CD8-positive, alpha-beta memory T cell (primary cell): ENCODE data around the gene SIL1. TPM values are rescaled to one million over a fixed set of nuclear protein-coding genes. Genes with fewer than 3 reads are reported as not detected.
"Not testable (repeated sequence)": the region's sequence is repeated elsewhere in the genome, so short reads cannot be mapped to it uniquely, and the experiment has no call there.

ENCODE experiments used
- CTCF ChIA-PET: fragments of 350-600 bp; sonication (Branson Sonifier 250); formaldehyde crosslinking; loops from one replicate; lab custom pipeline; 2021; ENCODE audit warnings: antibody characterized with exemption; lab: Charles Lee
- POLR2A ChIA-PET: fragments of 350-600 bp; sonication (Branson Sonifier 250); formaldehyde crosslinking; loops from one replicate; lab custom pipeline; 2021; ENCODE audit warnings: antibody characterized with exemption; lab: Charles Lee
- DNase-seq, 5 donors: peaks; one replicate each; pipeline versions ENCODE4 v3.0.0 to v3.0.0-alpha.2; 2020 to 2022; ENCODE audit warnings: mixed read lengths in 1 of 5
- H3K27ac ChIP-seq: one replicate; pipeline ENCODE4 v1.7.0; 2013; ENCODE audit warnings: low read depth, mild to moderate bottlenecking, low read length, moderate library complexity
- H3K27me3 ChIP-seq: 2 replicates; pipeline ENCODE4 v1.7.0; 2013; ENCODE audit warnings: low read length, mild to moderate bottlenecking; ENCODE audit not compliant: insufficient read depth, poor library complexity, severe bottlenecking
- H3K36me3 ChIP-seq: 2 replicates; pipeline ENCODE4 v1.7.0; 2013; ENCODE audit warnings: mild to moderate bottlenecking, low read length, moderate library complexity; ENCODE audit not compliant: insufficient read depth
- H3K4me1 ChIP-seq: 2 replicates; pipeline ENCODE4 v1.7.0; 2013; ENCODE audit warnings: mild to moderate bottlenecking, low read length, moderate library complexity; ENCODE audit not compliant: insufficient read depth
- H3K4me3 ChIP-seq: 2 replicates; pipeline ENCODE4 v1.7.0; 2013; ENCODE audit warnings: mild to moderate bottlenecking, low read length
- H3K9me3 ChIP-seq: 2 replicates; pipeline ENCODE4 v1.7.0; 2013; ENCODE audit warnings: mild to moderate bottlenecking, low read length
- H3K27ac Mint-ChIP-seq, 8 donors: one replicate each; pipeline ENCODE4 v1.8.0; 2020 to 2021; ENCODE audit warnings: mixed read lengths in 8 of 8, mild to moderate bottlenecking in 6 of 8, inconsistent platforms in 3 of 8, moderate library complexity in 3 of 8
- H3K27me3 Mint-ChIP-seq, 2 donors: one replicate each; pipeline ENCODE4 v1.8.0; 2020 to 2021; ENCODE audit warnings: mixed read lengths in 2 of 2, mild to moderate bottlenecking in 1 of 2, moderate library complexity in 1 of 2
- H3K36me3 Mint-ChIP-seq, 3 donors: one replicate each; pipeline ENCODE4 v1.8.0; 2020 to 2021; ENCODE audit warnings: mixed read lengths in 3 of 3, inconsistent platforms in 1 of 3, mild to moderate bottlenecking in 1 of 3
- H3K4me1 Mint-ChIP-seq, 3 donors: one replicate each; pipeline ENCODE4 v1.8.0; 2020 to 2021; ENCODE audit warnings: mixed read lengths in 3 of 3, inconsistent platforms in 1 of 3, mild to moderate bottlenecking in 1 of 3
- H3K4me3 Mint-ChIP-seq, 7 donors: one replicate each; pipeline ENCODE4 v1.8.0; 2020 to 2021; ENCODE audit warnings: mixed read lengths in 7 of 7, mild to moderate bottlenecking in 6 of 7, moderate library complexity in 4 of 7, inconsistent platforms in 2 of 7
- H3K9me3 Mint-ChIP-seq, 5 donors: one replicate each; pipeline ENCODE4 v1.8.0; 2020 to 2022; ENCODE audit warnings: mixed read lengths in 5 of 5, mild to moderate bottlenecking in 3 of 5, moderate library complexity in 2 of 5, inconsistent platforms in 1 of 5
- polyA plus RNA-seq: library from polyadenylated mRNA; unstranded; fragments of 300-500 nt; fragmentation: Illumina TruSeq; gene quantifications from one replicate; pipeline ENCODE4 v1.2.3, GENCODE V29; 2021
- total RNA-seq, 2 experiments: library from RNA; stranded (reverse); gene quantifications; one replicate each; pipeline ENCODE4 v1.2.3, GENCODE V29; 2021

SIL1 gene
- total and polyA plus RNA-seq, 3 experiments from 2014 or later: 15.0 to 27.5 (median 26.6) TPM

GRCh38 chr5:139228201-139228803 lies 30.1 kb upstream of the SIL1 start:
- H3K9me3 ChIP-seq: no peaks in the 10 kb centered on the region
- no peak for DNase-seq
- H3K36me3 ChIP-seq: no peaks in the 10 kb centered on the region
- H3K27ac ChIP-seq: no peak overlapping the region
- H3K4me1 ChIP-seq: no peaks in the 10 kb centered on the region
- Mint-ChIP-seq H3K36me3 (no peaks in the 10 kb centered on the region), H3K4me3 (no peak overlapping the region), H3K27ac (no peak overlapping the region), H3K27me3 (peaks cover 5 to 7% of the 10 kb centered on the region in 2 donors), H3K9me3 (no peaks in the 10 kb centered on the region), H3K4me1 (no peaks in the 10 kb centered on the region)
- POLR2A ChIA-PET: no interaction called here
- H3K4me3 ChIP-seq: no peak overlapping the region
- H3K27me3 ChIP-seq: no peaks in the 10 kb centered on the region
- CTCF ChIA-PET: interaction anchor here (1.5 kb wide), 1 partner anchor 23 kb away, joined by 3 read pairs; no protein-coding TSS in a partner anchor

DNA sequence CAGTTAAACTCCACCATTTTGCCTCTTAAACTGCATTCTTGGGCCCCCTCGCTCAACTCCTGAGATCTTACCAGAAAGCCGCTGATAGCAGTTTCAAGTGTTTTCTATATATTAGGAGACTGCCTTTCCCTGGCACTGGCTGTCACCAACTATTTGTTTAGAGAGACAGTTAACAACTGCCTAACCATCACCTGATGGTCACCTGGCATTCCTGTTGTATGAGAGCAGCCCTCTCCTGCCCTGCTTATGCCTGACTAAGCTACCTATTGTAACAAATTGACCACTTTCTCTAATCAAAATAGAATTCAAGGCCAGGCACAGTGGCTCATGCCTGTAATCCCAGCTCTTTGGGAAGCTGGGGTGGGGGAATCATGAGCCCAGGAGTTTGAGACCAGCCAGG lies 28.0 kb upstream of the SIL1 start:
- no peaks in the 10 kb centered on the region for H3K4me1 Mint-ChIP-seq
- POLR2A ChIA-PET: no interaction called here

DNA sequence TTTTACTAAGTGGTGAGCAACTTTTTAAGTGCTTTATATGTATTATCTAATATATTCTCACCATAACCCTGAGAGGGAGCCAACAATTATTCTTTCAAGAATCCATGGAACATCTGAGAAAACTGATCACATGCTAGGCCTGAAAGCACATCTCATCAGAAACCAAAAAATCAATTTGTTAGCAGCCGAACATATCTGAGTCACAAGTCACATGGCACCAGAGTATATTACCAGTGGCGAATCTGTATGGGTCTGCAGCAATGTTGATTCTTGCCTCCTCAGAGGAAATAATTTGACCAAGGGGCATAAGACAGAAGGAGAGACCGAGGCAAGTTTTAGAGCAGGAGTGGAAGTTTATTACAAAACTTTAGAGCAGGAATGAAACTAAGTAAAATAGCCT lies 25.3 kb upstream of the SIL1 start:
- no peaks in the 10 kb centered on the region for H3K36me3 Mint-ChIP-seq
- CTCF ChIA-PET: interaction anchor here (0.7 kb wide), 1 partner anchor 169 kb away, joined by 4 read pairs; no protein-coding TSS in a partner anchor
- no peaks in the 10 kb centered on the region for H3K36me3 ChIP-seq
- no peak overlapping the region for H3K4me3 Mint-ChIP-seq
- POLR2A ChIA-PET: no interaction called here
- H3K27ac Mint-ChIP-seq: no peak overlapping the region
- no peak overlapping the region for H3K4me3 ChIP-seq
- DNase-seq: no peak
- peaks cover 2 to 15% of the 10 kb centered on the region in 2 donors for H3K27me3 Mint-ChIP-seq
- H3K4me1 Mint-ChIP-seq: no peaks in the 10 kb centered on the region
- H3K27ac ChIP-seq: no peak overlapping the region
- H3K4me1 ChIP-seq: no peaks in the 10 kb centered on the region
- no peaks in the 10 kb centered on the region for H3K27me3 ChIP-seq
- H3K9me3 Mint-ChIP-seq: no peaks in the 10 kb centered on the region
- H3K9me3 ChIP-seq: no peaks in the 10 kb centered on the region

More for the DNA sequence above, 28.0 kb upstream of the SIL1 start:
- no peak overlapping the region for H3K4me3 ChIP-seq
- H3K9me3 ChIP-seq: no peaks in the 10 kb centered on the region
- no peak overlapping the region for H3K4me3 Mint-ChIP-seq
- H3K27me3 Mint-ChIP-seq: peaks cover 9 to 15% of the 10 kb centered on the region in 2 donors
- no peaks in the 10 kb centered on the region for H3K9me3 Mint-ChIP-seq
- H3K36me3 ChIP-seq: no peaks in the 10 kb centered on the region
- no peaks in the 10 kb centered on the region for H3K36me3 Mint-ChIP-seq
- CTCF ChIA-PET: interaction anchor here (0.6 kb wide), 1 partner anchor 42 kb away, joined by 3 read pairs; no protein-coding TSS in a partner anchor
- no peaks in the 10 kb centered on the region for H3K4me1 ChIP-seq
- H3K27me3 ChIP-seq: no peaks in the 10 kb centered on the region
- no peak overlapping the region for H3K27ac Mint-ChIP-seq
- H3K27ac ChIP-seq: no peak overlapping the region
- DNase-seq: no peak

- no peaks in the 10 kb centered on the region for H3K36me3 Mint-ChIP-seq
- Histone ChIP-seq H3K9me3 (no peaks in the 10 kb centered on the region), H3K27me3 (no peaks in the 10 kb centered on the region), H3K27ac (no peak overlapping the region), H3K36me3 (no peaks in the 10 kb centered on the region), H3K4me3 (no peak overlapping the region), H3K4me1 (no peaks in the 10 kb centered on the region)
- H3K4me3 Mint-ChIP-seq: no peak overlapping the region
- no peaks in the 10 kb centered on the region for H3K9me3 Mint-ChIP-seq
- no peak overlapping the region for H3K27ac Mint-ChIP-seq
- no peak for DNase-seq
- H3K4me1 Mint-ChIP-seq: no peaks in the 10 kb centered on the region
- peaks cover 2 to 15% of the 10 kb centered on the region in 2 donors for H3K27me3 Mint-ChIP-seq
- CTCF ChIA-PET: no interaction called here
- POLR2A ChIA-PET: no interaction called here
Measured at GRCh38 chr5:139222346-139222745, 24.2 kb upstream of the SIL1 start.

DNA sequence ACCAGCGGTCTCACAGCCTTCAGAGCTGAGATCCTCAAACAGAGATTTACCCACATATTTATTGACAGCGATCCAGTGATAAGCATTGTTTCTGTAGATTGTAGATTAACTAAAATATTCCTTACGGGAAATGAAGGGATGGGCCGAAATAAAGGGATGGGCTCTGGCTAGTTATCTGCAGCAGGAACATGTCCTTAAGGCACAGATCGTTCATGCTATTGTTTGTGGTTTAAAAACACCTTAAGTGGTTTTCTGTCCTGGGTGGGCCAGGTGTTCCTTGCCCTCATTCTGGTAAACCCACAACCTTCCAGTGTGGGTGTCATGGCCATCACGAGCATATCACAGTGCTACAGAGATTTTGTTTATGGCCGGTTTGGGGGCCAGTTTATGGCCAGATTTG lies 19.9 kb upstream of the SIL1 start:
- H3K9me3 ChIP-seq, H3K27ac Mint-ChIP-seq, DNase-seq, H3K27me3 Mint-ChIP-seq, CTCF ChIA-PET, POLR2A ChIA-PET, H3K4me1 Mint-ChIP-seq, H3K36me3 ChIP-seq, H3K27ac ChIP-seq, H3K27me3 ChIP-seq, H3K36me3 Mint-ChIP-seq, H3K4me3 ChIP-seq, H3K4me1 ChIP-seq, H3K4me3 Mint-ChIP-seq, H3K9me3 Mint-ChIP-seq: not testable (repeated sequence)

DNA sequence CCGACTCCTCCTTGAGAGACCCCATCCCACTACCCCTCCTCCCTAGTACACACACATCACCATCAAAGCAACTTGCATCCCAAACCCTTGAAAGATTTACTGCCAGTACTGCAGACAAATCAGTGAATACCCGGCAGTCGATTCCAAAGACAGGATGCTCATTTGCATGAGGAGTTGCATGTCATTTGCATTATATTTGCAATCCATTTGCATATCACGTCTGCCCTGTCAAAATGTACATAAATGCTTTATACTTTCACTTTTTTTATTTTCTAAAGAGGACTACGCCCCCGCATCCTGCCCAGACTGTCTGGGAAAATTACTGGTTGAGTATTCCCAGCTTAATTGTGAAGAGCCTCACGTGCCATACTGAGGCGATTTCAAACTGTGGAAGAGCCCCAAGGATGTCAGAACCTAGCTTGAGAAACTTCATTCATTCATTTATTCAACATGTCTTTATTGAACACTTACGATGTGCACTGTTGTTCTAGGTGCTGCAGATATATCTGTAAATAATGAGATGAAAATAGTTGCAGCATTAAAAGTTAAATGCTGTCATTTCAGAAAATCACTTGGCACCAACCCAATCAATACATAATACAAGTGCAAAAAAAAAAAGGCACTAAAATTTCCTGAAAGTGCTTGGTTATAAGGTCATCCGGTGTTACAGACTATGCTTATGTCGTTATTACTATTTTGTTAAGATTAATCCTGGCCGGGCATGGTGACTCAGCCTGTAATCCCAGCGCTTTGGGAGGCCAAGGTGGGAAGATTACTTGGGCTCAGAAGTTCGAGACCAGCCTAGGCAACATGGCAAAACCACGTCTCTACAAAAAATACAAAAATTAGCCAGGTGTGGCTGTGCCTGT lies 17.2 kb upstream of the SIL1 start:
- Histone ChIP-seq H3K36me3 (no peaks in the 10 kb centered on the region), H3K27me3 (no peaks in the 10 kb centered on the region), H3K4me3 (no peak overlapping the region), H3K9me3 (no peaks in the 10 kb centered on the region), H3K4me1 (no peaks in the 10 kb centered on the region), H3K27ac (no peak overlapping the region)
- ChIA-PET POLR2A (no interaction called here), CTCF (interaction anchor here (0.8 kb wide), 1 partner anchor 29 kb away, joined by 3 read pairs; no protein-coding TSS in a partner anchor)
- H3K36me3 Mint-ChIP-seq: no peaks in the 10 kb centered on the region
- no peaks in the 10 kb centered on the region for H3K4me1 Mint-ChIP-seq
- H3K27me3 Mint-ChIP-seq: no peaks in the 10 kb centered on the region
- no peaks in the 10 kb centered on the region for H3K9me3 Mint-ChIP-seq
- no peak for DNase-seq
- no peak overlapping the region for H3K4me3 Mint-ChIP-seq
- H3K27ac Mint-ChIP-seq: no peak overlapping the region

DNA sequence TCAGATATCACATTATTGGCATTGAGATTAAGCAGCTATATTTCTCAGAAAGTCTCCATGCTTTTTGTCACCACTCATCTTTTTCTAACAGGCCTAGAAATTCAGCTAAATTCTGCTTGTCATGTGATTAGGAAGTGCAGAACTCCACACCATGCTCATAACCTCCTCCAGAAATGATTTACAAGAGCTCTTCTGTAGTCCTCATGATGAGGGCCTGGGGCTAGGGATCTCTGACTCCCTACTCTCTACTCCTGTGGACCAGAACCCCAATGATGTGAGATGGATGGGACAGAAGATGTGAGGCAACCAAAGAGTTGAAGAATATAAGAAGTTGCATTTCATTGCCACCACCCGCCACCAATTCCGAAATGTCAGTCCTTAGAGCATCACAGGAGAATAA lies 16.5 kb upstream of the SIL1 start:
- DNase-seq: no peak
- POLR2A ChIA-PET: interaction anchor here (0.6 kb wide), 1 partner anchor 83 kb away, joined by 3 read pairs; no protein-coding TSS in a partner anchor
- CTCF ChIA-PET: interaction anchor here (0.8 kb wide), 1 partner anchor 29 kb away, joined by 3 read pairs; no protein-coding TSS in a partner anchor
- H3K36me3 Mint-ChIP-seq: no peaks in the 10 kb centered on the region
- Histone ChIP-seq H3K27me3 (no peaks in the 10 kb centered on the region), H3K9me3 (no peaks in the 10 kb centered on the region), H3K36me3 (no peaks in the 10 kb centered on the region), H3K4me1 (no peaks in the 10 kb centered on the region), H3K27ac (no peak overlapping the region), H3K4me3 (no peak overlapping the region)
- H3K27me3 Mint-ChIP-seq: no peaks in the 10 kb centered on the region
- H3K4me1 Mint-ChIP-seq: no peaks in the 10 kb centered on the region
- H3K4me3 Mint-ChIP-seq: no peak overlapping the region
- no peaks in the 10 kb centered on the region for H3K9me3 Mint-ChIP-seq
- no peak overlapping the region for H3K27ac Mint-ChIP-seq

GRCh38 chr5:139212906-139213305 lies 14.7 kb upstream of the SIL1 start:
- Mint-ChIP-seq H3K27me3 (no peaks in the 10 kb centered on the region), H3K4me1 (no peaks in the 10 kb centered on the region), H3K27ac (no peak overlapping the region), H3K9me3 (no peaks in the 10 kb centered on the region), H3K4me3 (no peak overlapping the region), H3K36me3 (no peaks in the 10 kb centered on the region)
- CTCF ChIA-PET: no interaction called here
- no peak overlapping the region for H3K27ac ChIP-seq
- H3K4me1 ChIP-seq: no peaks in the 10 kb centered on the region
- no peaks in the 10 kb centered on the region for H3K9me3 ChIP-seq
- DNase-seq: no peak
- H3K27me3 ChIP-seq: no peaks in the 10 kb centered on the region
- POLR2A ChIA-PET: no interaction called here
- no peaks in the 10 kb centered on the region for H3K36me3 ChIP-seq
- no peak overlapping the region for H3K4me3 ChIP-seq
